ENCODE results near the gene JAG2. TPM values are rescaled to one million over a fixed set of nuclear protein-coding genes. Genes with fewer than 3 reads are reported as not detected.

JAG2 gene
- total and polyA plus RNA-seq, 11 donors: 19.1 to 62.4 (median 25.9) TPM

DNA sequence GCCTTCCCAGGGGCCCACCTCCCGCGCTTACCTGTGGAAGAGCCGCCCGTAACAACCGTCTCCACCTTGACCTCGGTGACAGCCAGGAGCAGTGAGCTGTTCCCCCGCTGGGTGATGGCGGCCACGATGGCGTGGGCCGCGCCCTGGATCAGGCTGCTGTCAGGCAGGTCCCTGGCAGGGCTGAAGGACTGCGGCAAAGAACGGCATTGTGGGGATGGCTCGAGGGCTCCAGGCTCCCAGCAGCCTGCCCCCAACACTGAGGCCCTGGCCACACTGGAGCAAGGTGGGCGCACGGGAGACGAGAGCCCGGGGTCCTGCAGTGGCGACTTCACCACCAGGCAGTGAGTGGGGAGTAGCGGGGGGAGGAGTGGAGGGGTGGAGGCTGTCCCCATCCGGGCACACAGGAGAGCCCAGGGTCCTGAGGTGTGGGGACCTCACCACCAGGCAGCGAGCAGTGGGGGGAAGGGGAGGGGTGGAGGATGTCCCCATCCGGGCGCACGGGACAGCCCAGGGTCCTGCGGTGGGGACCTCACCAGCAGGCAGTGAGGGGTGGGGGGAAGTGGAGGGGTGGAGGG is 25.0 kb downstream of the JAG2 start:
- WGBS, 4 donors: 95 to 98% (median 97%) methylated on average over 11 to 27 of the region's 27 CpGs
- no peak overlapping the region for H3K4me3 ChIP-seq
- H3K9me3 ChIP-seq: peaks cover 0 to 21% (median 11%) of the 10 kb centered on the region in 12 donors
- H3K27ac ChIP-seq: no peak overlapping the region
- TF ChIP-seq POLR2A (IDR thresholded peaks at IDR 0.05): no peak
- TF ChIP-seq, protein P1, sequence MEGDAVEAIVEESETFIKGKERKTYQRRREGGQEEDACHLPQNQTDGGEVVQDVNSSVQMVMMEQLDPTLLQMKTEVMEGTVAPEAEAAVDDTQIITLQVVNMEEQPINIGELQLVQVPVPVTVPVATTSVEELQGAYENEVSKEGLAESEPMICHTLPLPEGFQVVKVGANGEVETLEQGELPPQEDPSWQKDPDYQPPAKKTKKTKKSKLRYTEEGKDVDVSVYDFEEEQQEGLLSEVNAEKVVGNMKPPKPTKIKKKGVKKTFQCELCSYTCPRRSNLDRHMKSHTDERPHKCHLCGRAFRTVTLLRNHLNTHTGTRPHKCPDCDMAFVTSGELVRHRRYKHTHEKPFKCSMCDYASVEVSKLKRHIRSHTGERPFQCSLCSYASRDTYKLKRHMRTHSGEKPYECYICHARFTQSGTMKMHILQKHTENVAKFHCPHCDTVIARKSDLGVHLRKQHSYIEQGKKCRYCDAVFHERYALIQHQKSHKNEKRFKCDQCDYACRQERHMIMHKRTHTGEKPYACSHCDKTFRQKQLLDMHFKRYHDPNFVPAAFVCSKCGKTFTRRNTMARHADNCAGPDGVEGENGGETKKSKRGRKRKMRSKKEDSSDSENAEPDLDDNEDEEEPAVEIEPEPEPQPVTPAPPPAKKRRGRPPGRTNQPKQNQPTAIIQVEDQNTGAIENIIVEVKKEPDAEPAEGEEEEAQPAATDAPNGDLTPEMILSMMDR (IDR thresholded peaks at IDR 0.05): no peak
- DNase-seq (peak in 3 of 5 donors; percentile 11 to 56 (median 21)), ATAC-seq (no peak)
- intact Hi-C loops (cut with DNase I): no loop called here
- H3K27me3 ChIP-seq: no peaks in the 10 kb centered on the region
- H3K4me1 ChIP-seq: no peaks in the 10 kb centered on the region
- peaks cover 0 to 73% (median 12%) of the 10 kb centered on the region in 9 donors for H3K36me3 ChIP-seq

DNA sequence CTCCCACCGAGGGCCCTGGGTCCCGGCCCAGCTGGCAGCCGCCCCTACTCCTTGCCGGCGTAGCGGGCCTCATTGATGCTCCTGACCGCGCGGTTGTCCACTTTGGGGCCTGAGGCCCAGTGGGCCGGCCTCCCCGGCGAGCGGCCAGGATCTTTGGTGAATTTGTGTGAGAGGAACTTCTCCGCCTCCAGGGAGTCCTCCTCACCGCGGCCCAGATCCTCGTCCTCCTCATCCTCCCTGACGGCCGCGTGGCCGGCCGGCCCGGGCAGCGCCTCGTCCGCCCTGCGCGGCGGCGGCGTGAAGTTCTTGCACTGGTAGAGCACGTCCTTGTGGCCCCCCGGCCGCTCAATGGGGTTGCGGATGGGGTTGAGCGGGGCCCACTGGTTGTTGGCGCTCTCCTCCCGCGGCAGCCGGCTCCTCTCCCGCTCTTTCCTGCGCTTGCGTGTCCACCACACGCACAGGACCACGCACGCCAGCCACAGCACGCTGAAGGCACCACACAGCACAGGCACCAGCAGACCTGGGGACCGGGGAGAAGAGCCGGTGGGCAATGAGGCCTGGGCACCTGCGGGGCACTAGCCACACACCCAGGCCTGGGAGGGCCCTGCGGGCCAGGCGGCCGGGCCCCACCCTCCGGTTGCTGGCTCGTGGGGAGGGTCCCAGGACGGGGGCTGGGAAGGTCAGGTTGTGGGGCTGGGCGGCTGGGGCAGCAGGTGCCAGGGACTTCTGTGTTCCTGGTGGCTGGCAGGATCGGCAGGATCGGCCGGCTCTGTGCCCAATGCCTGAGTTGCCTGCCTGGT is 25.7 kb downstream of the JAG2 start:
- Histone ChIP-seq H3K27me3 (no peaks in the 10 kb centered on the region), H3K4me1 (no peaks in the 10 kb centered on the region), H3K27ac (no peak overlapping the region), H3K4me3 (no peak overlapping the region), H3K9me3 (peaks cover 0 to 21% (median 11%) of the 10 kb centered on the region in 12 donors), H3K36me3 (peaks cover 0 to 66% (median 10%) of the 10 kb centered on the region in 9 donors)
- intact Hi-C loops (cut with DNase I): no loop called here
- 94 to 98% (median 96%) methylated on average over 51 to 60 of the region's 60 CpGs for WGBS, 4 donors
- TF ChIP-seq, protein P1 (IDR thresholded peaks at IDR 0.05): no peak
- no peak for TF ChIP-seq POLR2A (IDR thresholded peaks at IDR 0.05)
- ATAC-seq (no peak), DNase-seq (peak in 4 of 5 donors; percentile 16 to 57 (median 18))

DNA sequence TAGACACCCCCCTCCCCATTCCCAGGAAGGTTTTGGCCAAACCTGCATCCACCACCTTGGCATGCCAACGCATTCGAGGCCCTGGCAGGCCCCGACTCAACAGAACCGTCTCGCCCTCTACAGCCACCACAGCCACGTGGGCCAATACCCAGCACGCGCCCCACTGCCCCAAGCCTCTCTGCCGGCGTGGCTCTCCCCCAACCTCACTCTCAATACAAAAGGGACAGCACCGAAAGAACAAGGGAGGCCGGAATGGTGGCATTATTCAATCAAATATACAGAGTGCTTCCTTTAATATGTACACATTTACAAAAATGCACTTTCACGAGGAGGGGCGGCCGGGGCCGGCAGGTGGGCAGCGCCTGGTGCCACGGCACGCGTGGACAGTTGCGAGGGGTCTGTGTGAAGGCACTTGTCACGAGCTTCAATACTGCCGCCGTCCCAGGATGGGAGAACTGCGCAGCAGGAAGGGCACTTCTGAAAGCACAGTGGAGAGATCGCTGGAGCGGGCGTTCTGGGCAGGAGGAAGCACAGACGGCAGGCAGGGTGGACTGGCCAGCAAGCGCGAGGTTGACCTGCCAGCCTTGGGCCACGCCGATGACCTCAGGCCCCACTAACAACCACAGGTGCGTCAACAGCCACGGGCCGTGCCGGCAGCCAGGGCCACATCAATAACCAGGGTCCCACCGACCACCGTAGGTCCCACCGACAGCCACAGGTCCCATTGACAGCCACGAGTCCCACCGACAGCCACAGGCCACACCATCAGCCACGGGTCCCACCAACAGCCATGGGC is 26.9 kb downstream of the JAG2 start:
- DNase-seq: peak in 2 of 5 donors; percentile 12 to 58
- Histone ChIP-seq H3K9me3 (peaks cover 0 to 21% (median 11%) of the 10 kb centered on the region in 12 donors), H3K4me3 (no peak overlapping the region), H3K27ac (no peak overlapping the region), H3K36me3 (peaks cover 0 to 54% (median 5%) of the 10 kb centered on the region in 9 donors), H3K4me1 (no peaks in the 10 kb centered on the region), H3K27me3 (no peaks in the 10 kb centered on the region)
- ATAC-seq: no peak
- intact Hi-C loops (cut with DNase I): no loop called here
- 91 to 98% (median 94%) methylated on average over 33 to 43 of the region's 43 CpGs for WGBS, 4 donors
- TF ChIP-seq, protein P1 (IDR thresholded peaks at IDR 0.05): no peak
- no peak for TF ChIP-seq POLR2A (IDR thresholded peaks at IDR 0.05)

All from heart left ventricle (tissue), 16 donors.